AG04450 (cell line): ENCODE measurements around the gene PDILT. TPM values are rescaled to one million over a fixed set of nuclear protein-coding genes. Genes with fewer than 3 reads are reported as not detected.

Experiments
- CTCF ChIA-PET: fragments of 300-600, 350-600 bp; formaldehyde crosslinking; extraction: SDS; loops from one replicate; lab custom pipeline; 2022; ENCODE audit warnings: antibody characterized with exemption, inconsistent platforms; lab: Charles Lee
- POLR2A ChIA-PET: fragments of 350-600 bp; formaldehyde crosslinking; extraction: SDS; loops from one replicate; lab custom pipeline; 2021; ENCODE audit warnings: antibody characterized with exemption, inconsistent platforms; lab: Yijun Ruan, JAX
- DNase-seq: peaks from one replicate; pipeline ENCODE4 v3.0.0-alpha.2; 2011; ENCODE audit warnings: low read depth, low spot score
- H3K27ac ChIP-seq: one replicate; pipeline ENCODE4 v1.5.1; 2012; ENCODE audit warnings: low read depth, low read length, control low read depth
- H3K27me3 ChIP-seq: one replicate; pipeline ENCODE4 v1.6.0; 2012; ENCODE audit warnings: low read length; ENCODE audit not compliant: control insufficient read depth, insufficient read depth
- H3K4me3 ChIP-seq: 2 replicates; pipeline ENCODE4 v1.5.1; 2011; ENCODE audit warnings: mild to moderate bottlenecking, low read depth, low read length, control low read depth
- H3K9me3 ChIP-seq: 2 replicates; pipeline ENCODE4 v1.5.1; 2012; ENCODE audit warnings: low read length; ENCODE audit not compliant: control insufficient read depth, insufficient read depth
- CTCF ChIP-seq: IDR thresholded peaks from 2 replicates; pipeline ENCODE4 v1.5.1; 2011; ENCODE audit warnings: low read depth, low read length, control low read depth, inconsistent platforms
- polyA plus RNA-seq: library from polyadenylated mRNA; depleted of rRNA; stranded (reverse); fragments of >200 nt; gene quantifications from 2 replicates; pipeline ENCODE4 v1.2.3, GENCODE V29; 2011

The PDILT gene
- polyA plus RNA-seq, 1 experiment = not detected

DNA sequence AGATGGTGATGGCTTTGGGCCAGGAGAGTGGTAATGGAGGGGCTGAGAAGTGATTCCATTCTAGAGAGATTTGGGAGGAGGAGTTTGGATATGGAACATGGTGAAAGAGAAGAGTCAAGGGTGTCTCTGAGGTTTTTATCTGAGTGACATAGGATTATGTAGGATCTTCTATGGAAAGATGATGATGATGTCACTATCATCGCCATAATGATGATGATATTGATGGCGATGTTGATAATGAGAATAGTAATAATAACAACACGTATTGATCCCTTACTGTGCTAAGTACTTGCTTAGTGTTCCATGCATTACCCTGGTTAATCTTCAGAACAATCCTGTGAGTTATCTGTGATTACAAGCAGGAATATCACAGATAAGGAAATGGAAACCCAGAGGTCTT is 16.6 kb downstream of the PDILT start:
- no peak for DNase-seq
- CTCF ChIA-PET = interaction anchor here (11.0 kb wide), 1 partner anchor 481 kb away, joined by 405 read pairs; no protein-coding TSS in a partner anchor
- Histone ChIP-seq H3K4me3 (no peak overlapping the region), H3K27me3 (no peaks in the 10 kb centered on the region), H3K27ac (no peak overlapping the region), H3K9me3 (no peaks in the 10 kb centered on the region)
- TF ChIP-seq CTCF = no peak
- POLR2A ChIA-PET = no interaction called here

DNA sequence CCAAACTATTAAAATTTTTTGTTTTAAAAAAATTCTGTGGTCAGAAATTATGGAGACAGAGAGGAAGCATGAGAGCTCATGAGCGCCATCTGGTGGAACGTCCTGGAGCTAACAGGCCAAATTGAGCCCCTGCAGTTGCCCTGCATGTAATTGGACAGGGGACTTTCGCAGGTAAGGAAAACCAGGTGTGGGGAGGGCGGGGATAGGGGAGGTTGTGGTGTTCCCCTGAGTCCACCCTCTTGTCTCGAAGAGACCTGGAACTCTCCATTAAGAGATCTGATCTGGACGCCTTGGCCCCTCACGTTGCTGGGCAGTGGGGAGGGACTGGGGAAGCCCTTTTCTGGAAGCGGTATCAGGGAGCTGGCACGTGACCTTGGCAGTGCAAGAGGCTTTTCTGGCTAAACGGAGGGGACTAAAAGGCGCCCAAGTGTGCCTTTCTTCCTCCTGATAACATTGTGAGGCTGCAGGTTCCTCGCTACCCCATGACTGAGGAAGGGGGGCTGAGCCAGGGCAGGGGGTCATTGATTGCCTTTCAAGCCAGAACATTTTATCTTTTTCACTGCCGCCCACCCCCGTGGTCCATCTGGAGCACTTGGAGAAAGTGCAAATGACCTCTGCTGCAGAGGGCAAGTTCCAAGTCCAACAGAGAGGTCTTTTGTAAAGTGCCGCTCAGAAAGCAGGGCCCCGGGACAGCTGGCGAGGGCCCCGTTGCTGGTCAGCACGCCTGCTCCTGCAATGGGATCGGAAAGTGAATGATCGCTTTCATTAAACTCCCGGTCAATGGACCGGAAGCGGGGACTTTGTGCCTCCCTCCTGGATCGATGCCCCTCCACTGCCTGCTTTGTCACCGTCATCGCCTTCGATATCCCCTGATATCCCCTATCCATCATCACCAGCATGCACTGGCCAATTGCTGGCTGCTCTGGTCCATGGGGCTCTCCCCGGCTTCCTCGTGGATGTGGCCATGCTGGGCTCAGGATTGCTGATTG is 18.4 kb downstream of the PDILT start:
- POLR2A ChIA-PET = no interaction called here

GRCh38 chr16:20383106-20384029 is 21.2 kb downstream of the PDILT start:
- Histone ChIP-seq H3K27me3 (no peaks in the 10 kb centered on the region), H3K9me3 (no peaks in the 10 kb centered on the region), H3K4me3 (no peak overlapping the region), H3K27ac (no peak overlapping the region)
- CTCF ChIA-PET = interaction anchor here (0.6 to 11.0 kb wide), 12 partner anchors 9 to 486 kb away, joined by 3 to 405 read pairs (median 6); no protein-coding TSS in a partner anchor
- peak; percentile 83 for TF ChIP-seq CTCF
- POLR2A ChIA-PET = no interaction called here
- DNase-seq = peak; percentile 30

More for the DNA sequence above, 18.4 kb downstream of the PDILT start:
- DNase-seq = peak; percentile 6
- no peak overlapping the region for H3K27ac ChIP-seq
- no peak overlapping the region for H3K4me3 ChIP-seq
- no peaks in the 10 kb centered on the region for H3K9me3 ChIP-seq
- CTCF ChIA-PET = interaction anchor here (0.6 to 11.0 kb wide), 28 partner anchors 8 to 1745 kb away, joined by 3 to 405 read pairs (median 4); partner anchors contain the start of genes ACSM1 and PDILT
- H3K27me3 ChIP-seq = no peaks in the 10 kb centered on the region
- peak; percentile 82 for TF ChIP-seq CTCF

DNA sequence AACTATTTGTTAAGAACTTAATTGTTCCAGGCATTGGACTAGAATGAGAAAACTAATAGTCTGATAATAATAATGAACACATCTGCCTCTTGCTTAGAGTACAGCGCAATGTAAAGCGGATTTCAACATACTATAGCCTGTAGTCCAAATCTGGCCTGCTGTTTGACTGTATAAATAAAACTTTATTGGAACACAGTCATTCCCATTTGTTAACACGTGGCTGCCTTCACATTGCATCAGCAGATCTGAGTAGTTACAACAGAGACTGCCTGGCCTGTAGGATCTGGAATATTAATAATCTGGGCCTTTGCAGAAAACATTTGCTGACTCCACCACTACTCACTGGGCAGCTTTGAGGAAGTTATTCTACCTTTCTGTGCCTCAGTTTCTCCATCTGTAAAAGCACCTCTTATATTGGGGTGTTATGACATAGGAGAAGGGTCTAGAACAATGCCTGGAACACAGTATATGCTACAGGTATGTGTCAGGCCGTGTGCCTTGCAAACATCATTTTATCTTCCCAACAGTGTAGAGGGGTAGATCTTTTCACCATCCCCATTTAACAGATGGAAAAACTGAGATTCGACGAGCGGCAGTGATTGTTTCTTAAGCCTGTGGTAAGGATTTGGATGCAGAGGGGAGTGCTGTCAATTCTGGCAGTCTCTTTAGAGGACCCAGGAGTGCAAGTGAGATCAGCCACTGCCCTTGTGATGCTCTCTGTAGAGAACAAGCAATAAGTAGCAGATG is 22.2 kb downstream of the PDILT start:
- no peak overlapping the region for H3K4me3 ChIP-seq
- no peaks in the 10 kb centered on the region for H3K27me3 ChIP-seq
- H3K27ac ChIP-seq = no peak overlapping the region
- H3K9me3 ChIP-seq = no peaks in the 10 kb centered on the region
- CTCF ChIA-PET = interaction anchor here (1.6 to 11.0 kb wide), 4 partner anchors 449 to 480 kb away, joined by 3 to 405 read pairs (median 10); no protein-coding TSS in a partner anchor
- no peak for DNase-seq
- POLR2A ChIA-PET = no interaction called here
- no peak for TF ChIP-seq CTCF
